ENCODE results near the gene PFKFB3.

PFKFB3 gene

DNA sequence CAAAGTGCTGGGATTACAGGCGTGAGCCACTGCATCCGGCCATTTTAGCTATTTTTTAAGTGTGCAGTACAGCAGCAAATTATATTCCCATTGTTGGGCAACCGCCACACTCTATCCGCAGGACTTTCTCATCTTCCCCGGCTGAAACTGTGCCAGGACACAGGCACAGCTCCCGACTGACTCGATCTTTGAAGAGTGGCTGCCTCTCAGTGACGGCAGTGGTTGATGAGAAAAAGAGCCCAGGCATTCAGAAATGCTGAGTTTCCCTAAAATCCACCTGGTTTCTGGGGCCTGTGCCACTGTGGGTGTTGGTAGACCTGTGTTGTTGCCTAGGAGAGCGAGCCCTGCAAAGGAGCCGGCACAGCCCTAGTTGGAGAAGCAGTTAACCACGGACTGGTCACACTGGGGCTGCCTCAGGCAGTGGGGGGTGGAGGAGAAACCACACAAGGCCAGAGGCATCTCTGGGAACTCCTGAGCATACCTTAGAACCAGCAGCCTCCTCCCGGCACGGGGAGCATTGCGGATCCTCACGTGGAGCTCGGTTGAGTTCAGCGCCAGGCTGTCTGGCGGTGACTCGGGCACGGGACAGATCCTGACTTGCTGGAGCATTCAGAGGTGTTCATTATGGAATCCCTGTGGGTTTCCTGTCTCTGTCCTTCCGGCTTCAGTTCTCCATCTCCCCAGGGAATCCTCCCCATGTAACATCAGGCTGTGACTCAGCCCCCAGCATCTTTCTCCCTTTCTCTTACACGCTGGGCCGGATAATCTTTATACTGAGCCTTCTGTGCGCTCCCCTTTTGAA is 16.2 kb downstream of the PFKFB3 start:
- Histone ChIP-seq H3K4me3 (ENCODE audit: low read depth, low read length) (no peak overlapping the region), H2AFZ (no peak overlapping the region), H3K36me3 (ENCODE audit: control insufficient read depth, insufficient read depth, low read length) (no peaks in the 10 kb centered on the region), H3K4me2 (ENCODE audit: low read length) (no peak overlapping the region), H3K9me3 (ENCODE audit: control insufficient read depth, low read length) (no peaks in the 10 kb centered on the region), H3K27me3 (ENCODE audit: control insufficient read depth, insufficient read depth, low read length) (no peaks in the 10 kb centered on the region), H3K4me1 (no peaks in the 10 kb centered on the region), H3K9ac (no peak overlapping the region), H3K79me2 (no peaks in the 10 kb centered on the region), H3K27ac (no peak overlapping the region)
- TF ChIP-seq, protein P1, sequence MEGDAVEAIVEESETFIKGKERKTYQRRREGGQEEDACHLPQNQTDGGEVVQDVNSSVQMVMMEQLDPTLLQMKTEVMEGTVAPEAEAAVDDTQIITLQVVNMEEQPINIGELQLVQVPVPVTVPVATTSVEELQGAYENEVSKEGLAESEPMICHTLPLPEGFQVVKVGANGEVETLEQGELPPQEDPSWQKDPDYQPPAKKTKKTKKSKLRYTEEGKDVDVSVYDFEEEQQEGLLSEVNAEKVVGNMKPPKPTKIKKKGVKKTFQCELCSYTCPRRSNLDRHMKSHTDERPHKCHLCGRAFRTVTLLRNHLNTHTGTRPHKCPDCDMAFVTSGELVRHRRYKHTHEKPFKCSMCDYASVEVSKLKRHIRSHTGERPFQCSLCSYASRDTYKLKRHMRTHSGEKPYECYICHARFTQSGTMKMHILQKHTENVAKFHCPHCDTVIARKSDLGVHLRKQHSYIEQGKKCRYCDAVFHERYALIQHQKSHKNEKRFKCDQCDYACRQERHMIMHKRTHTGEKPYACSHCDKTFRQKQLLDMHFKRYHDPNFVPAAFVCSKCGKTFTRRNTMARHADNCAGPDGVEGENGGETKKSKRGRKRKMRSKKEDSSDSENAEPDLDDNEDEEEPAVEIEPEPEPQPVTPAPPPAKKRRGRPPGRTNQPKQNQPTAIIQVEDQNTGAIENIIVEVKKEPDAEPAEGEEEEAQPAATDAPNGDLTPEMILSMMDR (IDR thresholded peaks at IDR 0.05): no peak

DNA sequence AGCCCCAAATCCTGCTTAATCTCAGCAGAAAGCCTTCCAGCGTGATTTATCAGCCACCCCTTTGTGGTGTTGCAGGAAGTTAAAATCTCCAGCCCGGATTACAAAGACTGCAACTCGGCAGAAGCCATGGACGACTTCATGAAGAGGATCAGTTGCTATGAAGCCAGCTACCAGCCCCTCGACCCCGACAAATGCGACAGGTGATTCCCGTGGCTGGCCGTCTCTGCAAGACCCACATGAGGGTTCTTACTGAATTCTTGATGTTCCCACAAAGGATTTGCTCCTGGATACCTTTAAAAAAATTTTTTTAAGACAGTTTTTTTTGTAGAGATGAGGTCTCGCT is 16.7 kb downstream of the PFKFB3 start:
- TF ChIP-seq, protein P1 (IDR thresholded peaks at IDR 0.05): no peak
- no peak overlapping the region for H3K27ac ChIP-seq

DNA sequence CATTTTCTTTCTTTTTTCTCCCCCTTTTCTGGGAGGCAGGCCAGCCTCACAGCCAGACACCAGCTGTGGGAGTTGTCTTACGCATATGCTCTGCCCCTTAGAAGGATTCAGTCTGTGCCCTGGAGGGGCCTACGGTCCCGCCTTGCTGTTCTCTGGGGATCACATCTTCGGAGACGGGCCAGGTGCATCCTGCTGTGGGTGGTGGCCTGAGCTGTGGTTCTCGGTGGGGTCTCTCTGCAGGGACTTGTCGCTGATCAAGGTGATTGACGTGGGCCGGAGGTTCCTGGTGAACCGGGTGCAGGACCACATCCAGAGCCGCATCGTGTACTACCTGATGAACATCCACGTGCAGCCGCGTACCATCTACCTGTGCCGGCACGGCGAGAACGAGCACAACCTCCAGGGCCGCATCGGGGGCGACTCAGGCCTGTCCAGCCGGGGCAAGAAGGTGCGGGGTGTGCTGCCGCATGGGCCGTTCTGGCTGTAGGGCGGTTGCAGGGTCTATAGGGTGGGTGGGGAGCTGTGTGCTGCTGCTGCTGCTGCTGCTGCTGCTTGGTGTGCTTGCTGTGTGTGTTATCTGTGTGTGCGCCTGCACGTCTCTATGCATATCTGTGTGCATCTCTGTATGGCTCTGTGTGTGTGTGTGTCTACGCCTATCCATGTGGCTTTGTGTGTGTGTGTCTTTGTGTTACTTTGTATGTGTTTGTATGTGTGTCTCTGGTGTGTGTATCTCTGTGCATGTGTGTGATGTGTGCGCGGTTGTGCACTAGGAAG is 17.9 kb downstream of the PFKFB3 start:
- no peaks in the 10 kb centered on the region for H3K9me3 ChIP-seq (ENCODE audit: control insufficient read depth, low read length)
- no peak overlapping the region for H2AFZ ChIP-seq
- H3K4me1 ChIP-seq: no peaks in the 10 kb centered on the region
- H3K4me3 ChIP-seq (ENCODE audit: low read depth, low read length): no peak overlapping the region
- no peak overlapping the region for H3K9ac ChIP-seq
- TF ChIP-seq, protein P1 (IDR thresholded peaks at IDR 0.05): no peak
- H3K36me3 ChIP-seq (ENCODE audit: control insufficient read depth, insufficient read depth, low read length): no peaks in the 10 kb centered on the region
- no peaks in the 10 kb centered on the region for H3K27me3 ChIP-seq (ENCODE audit: control insufficient read depth, insufficient read depth, low read length)
- H3K27ac ChIP-seq: no peak overlapping the region
- no peak overlapping the region for H3K4me2 ChIP-seq (ENCODE audit: low read length)
- H3K79me2 ChIP-seq: no peaks in the 10 kb centered on the region

More for the DNA sequence above, 16.7 kb downstream of the PFKFB3 start:
- Histone ChIP-seq H3K9ac (no peak overlapping the region), H2AFZ (no peak overlapping the region), H3K4me3 (ENCODE audit: low read depth, low read length) (no peak overlapping the region), H3K4me1 (no peaks in the 10 kb centered on the region), H3K9me3 (ENCODE audit: control insufficient read depth, low read length) (no peaks in the 10 kb centered on the region), H3K4me2 (ENCODE audit: low read length) (no peak overlapping the region), H3K79me2 (no peaks in the 10 kb centered on the region), H3K36me3 (ENCODE audit: control insufficient read depth, insufficient read depth, low read length) (no peaks in the 10 kb centered on the region), H3K27me3 (ENCODE audit: control insufficient read depth, insufficient read depth, low read length) (no peaks in the 10 kb centered on the region)

DNA sequence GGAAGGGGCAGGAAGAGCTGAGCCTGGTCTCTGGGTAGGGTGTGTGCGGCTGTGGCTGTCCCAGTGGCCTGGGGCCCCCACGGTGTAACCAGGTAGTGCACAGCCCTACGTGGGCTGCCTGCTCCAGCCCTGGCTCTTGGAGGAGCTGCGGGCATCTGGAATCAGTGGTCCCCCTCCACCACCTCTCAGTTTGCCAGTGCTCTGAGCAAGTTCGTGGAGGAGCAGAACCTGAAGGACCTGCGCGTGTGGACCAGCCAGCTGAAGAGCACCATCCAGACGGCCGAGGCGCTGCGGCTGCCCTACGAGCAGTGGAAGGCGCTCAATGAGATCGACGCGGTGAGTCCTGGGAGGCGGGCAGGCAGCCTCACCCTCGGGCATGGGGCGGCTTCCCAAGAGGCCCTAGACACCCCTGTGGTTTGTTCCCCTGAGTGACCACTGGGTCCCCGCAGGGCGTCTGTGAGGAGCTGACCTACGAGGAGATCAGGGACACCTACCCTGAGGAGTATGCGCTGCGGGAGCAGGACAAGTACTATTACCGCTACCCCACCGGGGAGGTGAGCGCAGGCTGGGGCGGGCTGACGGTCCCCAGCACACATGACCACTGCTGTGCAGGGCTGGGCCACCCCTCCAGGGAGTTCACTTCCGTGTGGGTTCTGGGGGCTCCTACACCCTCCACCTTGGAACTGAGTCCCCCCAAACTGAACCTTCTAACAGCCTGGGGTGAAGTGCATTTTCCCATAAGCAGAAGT is 18.6 kb downstream of the PFKFB3 start:
- TF ChIP-seq, protein P1 (IDR thresholded peaks at IDR 0.05): no peak
- Histone ChIP-seq H3K27ac (no peak overlapping the region), H3K36me3 (ENCODE audit: control insufficient read depth, insufficient read depth, low read length) (no peaks in the 10 kb centered on the region)

More for the DNA sequence above, 18.6 kb downstream of the PFKFB3 start:
- no peaks in the 10 kb centered on the region for H3K4me1 ChIP-seq
- no peak overlapping the region for H3K4me3 ChIP-seq (ENCODE audit: low read depth, low read length)
- no peak overlapping the region for H3K4me2 ChIP-seq (ENCODE audit: low read length)
- H3K9ac ChIP-seq: no peak overlapping the region
- no peaks in the 10 kb centered on the region for H3K27me3 ChIP-seq (ENCODE audit: control insufficient read depth, insufficient read depth, low read length)
- H3K9me3 ChIP-seq (ENCODE audit: control insufficient read depth, low read length): no peaks in the 10 kb centered on the region
- no peak overlapping the region for H2AFZ ChIP-seq
- no peaks in the 10 kb centered on the region for H3K79me2 ChIP-seq
